ENCODE data around the gene SLC22A12. TPM values are rescaled to one million over a fixed set of nuclear protein-coding genes. Genes with fewer than 3 reads are reported as not detected.

The SLC22A12 gene
- total RNA-seq, 1 experiment from 2014 or later: not detected

DNA sequence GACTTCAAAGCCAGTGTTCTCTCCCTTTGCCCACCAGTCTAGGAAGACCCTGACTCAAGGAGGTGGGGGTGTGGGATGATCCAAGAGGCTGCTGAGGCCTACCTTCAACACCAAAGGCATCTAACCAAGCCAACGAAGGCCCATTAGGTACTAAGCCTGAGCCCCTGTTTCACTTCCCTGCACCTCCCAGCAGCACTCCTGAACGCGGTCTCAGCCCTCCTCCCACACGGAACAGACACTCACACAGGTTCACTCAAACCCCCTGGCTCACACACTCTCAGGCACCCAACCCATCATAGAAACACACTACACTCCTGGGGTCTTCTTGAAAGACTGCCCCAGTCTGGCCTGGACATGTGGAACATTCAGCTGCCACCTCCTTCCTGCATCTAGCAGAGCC, 40.7 kb downstream of the SLC22A12 start:
- DNase-seq: no peak
- H3K4me3 ChIP-seq (ENCODE audit: insufficient read depth, low read depth, low read length): no peak overlapping the region
- peaks cover 13% of the 10 kb centered on the region for H3K27me3 ChIP-seq (ENCODE audit: control insufficient read depth, insufficient read depth, low read length)
- H3K36me3 ChIP-seq (replicated peaks; ENCODE audit: control insufficient read depth, insufficient read depth, low read length): no peaks in the 10 kb centered on the region

DNA sequence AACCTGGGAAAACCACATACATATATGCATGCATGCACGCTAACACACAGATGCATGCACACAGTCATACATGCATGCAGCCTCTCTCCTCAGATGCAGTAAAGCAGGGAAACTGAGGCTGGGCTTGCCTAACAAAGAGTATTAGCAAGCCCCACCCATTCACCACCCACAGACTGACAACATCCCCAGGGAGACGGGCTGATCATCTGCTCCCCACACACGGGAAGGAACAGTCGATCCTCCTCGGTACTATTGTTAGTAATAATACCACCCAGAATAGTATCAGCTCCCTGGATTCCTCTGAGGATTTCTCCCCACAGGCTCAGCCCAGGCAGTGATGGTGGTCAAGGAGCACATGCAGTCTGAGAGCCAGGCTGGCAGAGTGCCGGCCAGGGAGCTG, 41.2 kb downstream of the SLC22A12 start:
- no peak for DNase-seq
- Histone ChIP-seq H3K36me3 (replicated peaks; ENCODE audit: control insufficient read depth, insufficient read depth, low read length) (no peaks in the 10 kb centered on the region), H3K4me3 (ENCODE audit: insufficient read depth, low read depth, low read length) (no peak overlapping the region), H3K27me3 (ENCODE audit: control insufficient read depth, insufficient read depth, low read length) (peaks cover 19% of the 10 kb centered on the region)

DNA sequence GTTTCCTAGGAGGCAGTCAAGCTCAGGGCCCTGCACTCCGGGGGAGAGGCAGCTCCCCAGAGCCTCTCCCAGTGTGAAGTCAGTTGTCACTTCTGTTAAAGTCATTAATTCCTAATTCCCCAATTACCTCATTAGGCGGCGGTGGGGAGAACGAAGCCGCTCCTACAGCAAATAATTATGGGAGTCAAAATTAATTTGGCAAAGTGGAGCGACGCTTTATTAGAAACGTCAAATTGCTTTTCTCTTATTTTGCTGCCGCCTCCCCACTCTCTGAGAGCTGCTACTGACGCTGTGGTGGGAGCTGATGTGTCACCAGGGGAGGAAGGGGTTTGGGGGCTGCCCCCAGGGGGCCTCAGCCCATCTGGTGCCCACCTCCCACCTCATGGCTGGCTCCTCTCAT, 41.6 kb downstream of the SLC22A12 start:
- no peaks in the 10 kb centered on the region for H3K36me3 ChIP-seq (replicated peaks; ENCODE audit: control insufficient read depth, insufficient read depth, low read length)

DNA sequence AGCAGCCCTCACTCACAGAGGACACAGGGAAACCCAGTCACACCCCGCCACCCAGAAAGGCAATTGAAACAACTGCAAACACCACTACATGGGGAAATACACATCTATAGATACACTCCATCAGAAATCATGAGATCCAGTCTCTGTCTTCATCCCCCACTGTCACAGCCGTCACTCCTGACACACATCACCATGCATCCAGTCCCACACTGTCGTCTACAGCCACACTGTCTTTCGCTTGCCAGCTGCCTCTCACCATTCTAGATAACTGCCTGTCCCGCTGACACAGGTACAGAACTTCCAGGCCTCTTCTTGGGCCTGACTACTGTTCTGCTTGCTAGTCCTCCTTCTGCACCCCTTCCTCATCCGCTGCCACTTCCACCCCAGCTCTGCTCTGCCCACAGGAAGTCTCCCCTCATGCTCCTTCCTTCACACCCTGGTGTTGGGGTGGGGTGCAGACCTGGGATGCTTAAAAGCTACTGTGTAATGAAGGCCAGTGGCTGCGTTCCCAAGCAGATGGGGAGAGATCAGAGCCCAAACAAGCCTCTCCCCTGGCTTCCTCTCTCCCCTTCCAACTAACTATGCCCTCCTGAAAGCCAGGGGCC, 42.6 kb downstream of the SLC22A12 start:
- Histone ChIP-seq H3K36me3 (replicated peaks; ENCODE audit: control insufficient read depth, insufficient read depth, low read length) (no peaks in the 10 kb centered on the region), H3K27me3 (ENCODE audit: control insufficient read depth, insufficient read depth, low read length) (peaks cover 29% of the 10 kb centered on the region), H3K4me3 (ENCODE audit: insufficient read depth, low read depth, low read length) (no peak overlapping the region)
- no peak for DNase-seq

More for the DNA sequence above, 41.6 kb downstream of the SLC22A12 start:
- Histone ChIP-seq H3K27me3 (ENCODE audit: control insufficient read depth, insufficient read depth, low read length) (peaks cover 19% of the 10 kb centered on the region), H3K4me3 (ENCODE audit: insufficient read depth, low read depth, low read length) (no peak overlapping the region)
- no peak for DNase-seq

DNA sequence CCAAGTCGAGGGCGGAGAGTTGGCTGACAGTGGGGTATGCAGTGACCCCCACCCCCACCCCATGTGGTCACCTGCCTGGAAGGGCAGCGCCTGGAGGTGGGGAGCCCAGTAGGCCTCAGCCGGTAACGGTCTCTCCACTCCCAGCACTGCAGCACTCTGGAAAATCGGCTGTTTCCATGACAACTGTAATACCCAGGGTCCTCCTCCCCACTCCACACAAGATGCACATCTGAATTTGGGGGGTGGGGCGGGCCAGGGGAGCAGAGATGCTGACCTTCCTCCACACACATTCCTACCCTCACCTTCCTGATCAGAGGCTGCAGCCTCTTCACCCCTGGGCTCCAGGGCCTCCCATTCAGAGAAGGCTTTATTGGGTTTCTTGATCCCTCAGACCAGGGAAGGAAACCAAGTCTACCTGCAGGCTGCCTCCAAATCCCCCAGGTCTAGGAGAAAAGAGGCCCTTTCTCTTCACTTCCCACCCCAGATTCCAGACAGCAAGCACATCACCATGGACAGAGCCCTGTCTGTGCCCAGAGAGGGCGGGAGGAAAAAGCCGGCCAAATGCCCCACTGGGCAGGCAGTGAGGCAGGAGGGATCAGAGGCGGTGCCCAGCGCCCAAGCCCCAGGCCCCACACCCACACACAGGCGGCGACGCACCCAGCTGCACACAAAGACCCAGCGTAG, 46.5 kb downstream of the SLC22A12 start:
- Histone ChIP-seq H3K27me3 (ENCODE audit: control insufficient read depth, insufficient read depth, low read length) (peaks cover 56% of the 10 kb centered on the region), H3K36me3 (replicated peaks; ENCODE audit: control insufficient read depth, insufficient read depth, low read length) (no peaks in the 10 kb centered on the region), H3K4me3 (ENCODE audit: insufficient read depth, low read depth, low read length) (peak overlapping the region; percentile 48)
- DNase-seq: peak; percentile 57

DNA sequence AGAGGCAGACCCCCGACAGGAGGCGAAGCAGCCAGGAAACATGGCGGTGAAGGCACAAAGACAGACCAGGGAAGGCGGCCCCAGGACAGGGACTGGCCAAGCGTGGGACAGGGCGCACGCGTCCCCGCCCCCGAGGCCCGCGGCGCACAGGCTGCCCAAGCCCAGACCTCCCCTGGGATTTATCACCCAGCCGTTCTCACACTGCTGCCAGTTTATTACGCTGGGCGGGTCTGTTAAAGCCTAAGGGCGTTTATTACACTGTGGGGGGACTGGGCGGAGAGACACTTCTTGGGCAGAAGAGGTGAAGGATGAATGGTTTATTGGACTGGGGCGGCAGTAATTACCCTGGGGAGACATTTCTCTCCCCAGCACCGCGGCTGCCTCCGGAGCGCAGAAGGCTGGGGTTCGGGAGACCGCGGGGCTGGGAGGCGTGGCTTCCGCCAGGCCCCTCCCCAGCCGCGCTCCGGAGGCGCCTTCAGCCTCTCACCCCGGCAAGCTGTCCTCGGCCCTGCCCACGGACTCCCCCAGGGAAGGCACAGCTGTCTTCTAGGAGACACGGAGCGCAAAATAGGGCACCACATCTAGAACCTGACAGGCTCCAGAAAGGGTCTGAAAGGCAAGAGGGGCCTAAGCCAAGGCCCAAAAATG, 47.1 kb downstream of the SLC22A12 start:
- H3K4me3 ChIP-seq (ENCODE audit: insufficient read depth, low read depth, low read length): peak overlapping the region; percentile 48
- H3K36me3 ChIP-seq (replicated peaks; ENCODE audit: control insufficient read depth, insufficient read depth, low read length): no peaks in the 10 kb centered on the region
- H3K27me3 ChIP-seq (ENCODE audit: control insufficient read depth, insufficient read depth, low read length): peaks cover 62% of the 10 kb centered on the region
- peak; percentile 93 for DNase-seq

DNA sequence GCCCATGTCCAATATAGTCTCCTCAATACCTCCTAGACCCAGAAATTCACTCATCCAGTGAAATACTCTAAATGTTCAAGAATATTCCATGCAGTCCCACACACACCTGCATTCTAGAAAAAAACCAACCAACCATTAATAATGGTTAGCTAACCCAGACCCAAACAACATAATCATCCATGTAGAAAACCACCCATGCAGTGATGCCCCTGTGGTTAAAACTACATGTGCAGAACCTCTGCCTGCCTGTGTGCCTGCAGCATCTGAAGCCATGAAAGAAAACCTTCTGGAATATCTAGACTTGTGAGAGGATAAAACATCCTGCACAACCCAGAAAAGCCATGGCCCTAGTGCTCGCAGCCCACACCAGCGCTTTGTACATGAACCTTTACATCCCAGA, 47.8 kb downstream of the SLC22A12 start:
- H3K27me3 ChIP-seq (ENCODE audit: control insufficient read depth, insufficient read depth, low read length): peaks cover 65% of the 10 kb centered on the region
- H3K4me3 ChIP-seq (ENCODE audit: insufficient read depth, low read depth, low read length): no peak overlapping the region

DNA sequence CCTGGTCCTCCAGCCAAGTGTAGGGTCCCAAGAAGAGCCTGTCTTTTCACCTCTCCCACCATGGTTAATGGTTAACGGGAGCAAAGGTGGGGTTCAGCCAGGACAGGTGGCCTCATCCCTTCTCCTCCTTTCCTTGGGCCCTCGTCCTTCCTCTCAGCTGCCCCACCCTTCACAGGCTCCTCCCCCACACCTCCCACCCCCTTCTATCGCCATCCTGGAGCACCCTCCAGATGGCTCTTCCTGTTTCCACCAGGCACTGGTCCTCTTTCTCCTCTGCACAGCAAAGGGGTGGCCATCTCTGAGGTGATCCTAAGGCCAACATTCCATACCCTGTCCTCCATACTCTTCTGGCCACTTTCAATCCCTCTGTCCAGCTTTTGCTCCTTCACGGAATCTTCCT, 48.9 kb downstream of the SLC22A12 start:
- H3K36me3 ChIP-seq (replicated peaks; ENCODE audit: control insufficient read depth, insufficient read depth, low read length): no peaks in the 10 kb centered on the region
- no peak overlapping the region for H3K4me3 ChIP-seq (ENCODE audit: insufficient read depth, low read depth, low read length)
- H3K27me3 ChIP-seq (ENCODE audit: control insufficient read depth, insufficient read depth, low read length): peaks cover 75% of the 10 kb centered on the region
- no peak for DNase-seq

More for the DNA sequence above, 47.8 kb downstream of the SLC22A12 start:
- DNase-seq: no peak
- no peaks in the 10 kb centered on the region for H3K36me3 ChIP-seq (replicated peaks; ENCODE audit: control insufficient read depth, insufficient read depth, low read length)

DNA sequence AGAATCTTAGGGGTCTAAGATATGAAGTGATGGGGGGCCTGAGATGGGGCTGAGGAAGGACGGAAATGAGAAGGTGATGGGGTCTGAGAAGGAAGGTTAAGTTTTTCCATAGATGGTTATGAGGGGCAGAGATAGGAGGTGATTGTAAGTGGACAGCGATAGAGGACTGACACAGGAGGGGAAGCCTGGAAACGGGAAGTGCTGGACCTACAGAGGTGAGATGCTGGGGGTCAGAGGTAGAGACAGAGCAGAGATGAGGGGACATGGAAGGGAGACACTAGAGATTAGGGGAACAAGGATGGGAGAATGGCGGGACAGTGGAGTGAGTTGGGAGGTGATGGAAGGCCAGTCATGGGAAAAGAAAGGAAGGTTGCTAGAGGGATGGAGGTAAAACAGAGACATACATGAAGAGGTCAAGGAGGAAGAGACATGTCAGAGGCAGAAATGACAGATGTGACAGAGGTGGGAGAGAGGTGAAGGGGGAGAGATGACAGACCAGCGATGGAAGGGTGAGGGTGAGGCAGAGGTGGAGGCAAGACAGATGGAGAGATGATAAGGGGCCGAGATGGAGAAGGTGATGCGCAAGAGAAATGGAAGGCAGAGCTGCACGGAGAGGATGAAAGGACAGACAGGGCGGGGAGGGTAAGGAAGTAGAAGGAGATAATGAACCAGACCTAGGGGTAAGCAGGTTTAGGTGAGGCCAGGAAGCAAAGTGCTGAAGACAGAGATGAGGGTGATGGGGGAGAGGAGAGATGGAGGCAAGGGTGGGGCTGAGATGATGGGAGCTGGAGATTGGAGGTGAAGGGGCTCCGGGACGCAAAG, 50.8 kb downstream of the SLC22A12 start:
- no peak for DNase-seq
- Histone ChIP-seq H3K4me3 (ENCODE audit: insufficient read depth, low read depth, low read length) (peak overlapping the region; percentile 29; the same call in 1 of the 2 replicates), H3K36me3 (replicated peaks; ENCODE audit: control insufficient read depth, insufficient read depth, low read length) (no peaks in the 10 kb centered on the region), H3K27me3 (ENCODE audit: control insufficient read depth, insufficient read depth, low read length) (peaks cover 90% of the 10 kb centered on the region)

DNA sequence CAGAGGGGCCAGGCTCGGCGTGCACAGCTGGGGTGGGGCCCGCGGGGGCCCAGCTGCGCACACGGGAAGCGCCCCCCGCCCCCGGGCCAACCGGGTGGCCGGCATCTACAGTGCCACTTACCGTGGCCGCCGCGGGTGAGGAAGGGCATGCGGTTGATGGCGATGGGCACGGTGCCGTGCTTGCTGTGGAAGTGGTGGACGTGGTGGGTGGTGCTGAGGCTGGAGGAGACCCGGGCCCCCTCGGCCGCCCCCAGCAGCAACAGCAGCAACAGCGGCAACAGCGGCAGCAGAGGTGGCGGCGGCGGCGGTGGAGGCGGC, 51.4 kb downstream of the SLC22A12 start:
- Histone ChIP-seq H3K4me3 (ENCODE audit: insufficient read depth, low read depth, low read length) (peak overlapping the region; percentile 29; the same call in 1 of the 2 replicates), H3K27me3 (ENCODE audit: control insufficient read depth, insufficient read depth, low read length) (peaks cover 84% of the 10 kb centered on the region), H3K36me3 (replicated peaks; ENCODE audit: control insufficient read depth, insufficient read depth, low read length) (no peaks in the 10 kb centered on the region)
- DNase-seq: no peak

DNA sequence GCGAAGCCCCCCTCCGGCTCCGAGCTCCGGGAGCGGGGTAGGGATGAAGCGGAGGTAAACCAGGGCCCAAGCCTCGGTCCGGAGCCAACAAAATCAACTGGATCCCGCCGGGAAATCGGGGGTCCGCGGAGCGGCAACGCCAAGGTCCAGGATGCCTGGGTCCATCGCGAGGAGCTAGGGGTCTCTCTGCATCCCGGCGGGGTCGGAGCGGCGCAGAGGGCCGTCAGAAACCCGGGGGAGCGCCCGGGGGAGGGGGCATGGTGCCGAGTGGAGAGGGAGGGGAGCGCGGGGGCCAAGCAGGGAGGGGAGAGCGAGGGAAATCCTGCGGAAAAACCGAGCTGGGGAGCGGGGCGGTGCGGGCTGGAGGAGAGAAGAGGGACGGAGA, 51.8 kb downstream of the SLC22A12 start:
- Histone ChIP-seq H3K4me3 (ENCODE audit: insufficient read depth, low read depth, low read length) (peak overlapping the region; percentile 53), H3K36me3 (replicated peaks; ENCODE audit: control insufficient read depth, insufficient read depth, low read length) (no peaks in the 10 kb centered on the region), H3K27me3 (ENCODE audit: control insufficient read depth, insufficient read depth, low read length) (peaks cover 82% of the 10 kb centered on the region)
- DNase-seq: peak; percentile 76

DNA sequence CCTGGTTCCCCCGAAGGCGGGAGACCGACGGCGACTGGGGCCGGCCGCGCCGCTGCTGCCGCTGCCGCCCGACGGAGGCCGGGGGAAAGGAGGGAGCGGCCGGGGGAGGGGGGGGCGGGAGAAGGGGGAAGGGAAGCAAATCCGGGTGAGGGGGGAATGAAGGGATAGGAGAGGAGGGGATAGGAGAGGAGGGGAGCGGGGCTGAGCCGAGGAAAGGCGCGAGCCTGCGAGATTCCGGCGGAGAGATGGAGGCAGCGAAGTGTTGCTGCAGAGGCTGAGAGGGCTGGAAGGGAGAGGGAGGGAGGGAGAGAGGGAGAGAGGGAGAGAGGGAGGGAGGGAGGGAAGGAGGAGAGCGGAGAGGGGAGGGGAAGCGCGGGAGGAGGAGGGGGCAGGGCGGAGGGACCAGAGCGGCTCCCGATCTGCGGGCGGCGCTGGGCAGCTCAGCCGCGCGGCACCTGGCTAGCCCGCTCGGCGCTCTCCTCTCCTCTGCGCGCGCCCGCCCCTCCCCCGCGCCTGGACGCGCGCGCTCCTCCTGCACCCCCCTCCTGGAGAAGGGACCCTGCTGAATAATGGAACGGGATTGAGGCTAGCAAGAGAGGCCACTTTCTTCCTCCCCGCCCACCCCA, 52.3 kb downstream of the SLC22A12 start:
- Histone ChIP-seq H3K36me3 (replicated peaks; ENCODE audit: control insufficient read depth, insufficient read depth, low read length) (no peaks in the 10 kb centered on the region), H3K27me3 (ENCODE audit: control insufficient read depth, insufficient read depth, low read length) (peaks cover 78% of the 10 kb centered on the region), H3K4me3 (ENCODE audit: insufficient read depth, low read depth, low read length) (peak overlapping the region; percentile 53)
- DNase-seq: peak; percentile 96

DNA sequence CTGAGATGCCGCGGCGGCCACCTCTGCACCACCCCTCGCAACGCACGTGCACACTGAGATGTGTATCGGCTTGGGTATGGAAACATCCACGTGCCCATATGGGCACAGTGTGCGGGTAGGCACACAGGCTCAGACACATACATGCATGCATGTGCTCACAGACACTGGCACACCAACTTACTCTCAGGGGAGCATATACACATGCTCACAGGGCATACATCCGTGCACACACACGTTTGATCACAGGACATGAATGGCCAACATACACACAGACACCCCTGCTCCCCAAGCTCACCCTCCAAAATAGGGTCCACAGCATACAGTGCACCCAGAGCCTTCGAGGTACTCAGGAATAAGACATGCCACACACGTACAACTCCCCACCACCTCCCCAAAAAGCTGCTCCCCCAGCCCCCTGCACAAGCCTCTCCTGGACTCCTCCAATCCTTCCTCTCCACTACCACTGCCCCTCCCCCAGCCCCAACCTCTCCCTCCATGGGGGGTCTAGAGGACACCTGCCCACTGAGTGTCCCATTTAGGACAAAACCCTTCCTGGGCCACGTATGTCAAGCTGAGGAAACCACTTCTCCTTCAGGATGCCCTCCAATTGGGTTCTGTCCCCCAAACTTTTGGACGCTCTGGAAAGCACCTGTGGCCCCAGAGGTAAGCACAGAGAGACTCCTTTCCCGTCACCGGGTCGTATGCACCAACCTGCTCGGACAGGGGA, 53.1 kb downstream of the SLC22A12 start:
- H3K4me3 ChIP-seq (ENCODE audit: insufficient read depth, low read depth, low read length): peak overlapping the region; percentile 53
- H3K27me3 ChIP-seq (ENCODE audit: control insufficient read depth, insufficient read depth, low read length): peaks cover 74% of the 10 kb centered on the region
- peak; percentile 60 for DNase-seq
- H3K36me3 ChIP-seq (replicated peaks; ENCODE audit: control insufficient read depth, insufficient read depth, low read length): no peaks in the 10 kb centered on the region

Measured in H7 (cell line).